ENCODE data around the gene SERPIND1. TPM values are rescaled to one million over a fixed set of nuclear protein-coding genes. Genes with fewer than 3 reads are reported as not detected.

The SERPIND1 gene
- total and polyA plus RNA-seq, 10 of the 15 experiments (the other 5 are each of a cell fraction or from before 2014, with no cell fraction given), result 0.08 to 0.85 (median 0.38) TPM; not detected in 1

- TF ChIP-seq SIX5 (IDR thresholded peaks at IDR 0.05; ENCODE audit: low read depth, low read length, severe bottlenecking), result no peak
- peak; percentile 71 for TF ChIP-seq BCL3 (IDR thresholded peaks at IDR 0.05; ENCODE audit: borderline replicate concordance, insufficient read depth, low read depth, low read length, poor library complexity, severe bottlenecking)
- TF ChIP-seq POU2F2 (IDR thresholded peaks at IDR 0.05; ENCODE audit: borderline replicate concordance, low read depth, low read length), result no peak
- TF ChIP-seq KLF5 (IDR thresholded peaks at IDR 0.05; ENCODE audit: partially characterized antibody), result no peak
- peak in 1 of 2 experiments; percentile 81; a peak in 2 of 4 replicates for TF ChIP-seq ETV6 (conservative IDR thresholded peaks at IDR 0.05 in 1 of 2, IDR thresholded peaks at IDR 0.05 in 1 of 2; ENCODE audit: borderline replicate concordance in 1 of 2, low read depth in 1 of 2)
- TF ChIP-seq IKZF1 (conservative IDR thresholded peaks at IDR 0.05), result peak; percentile 93
- TF ChIP-seq SUPT20H (IDR thresholded peaks at IDR 0.05; ENCODE audit: borderline replicate concordance, control insufficient read depth, low read depth, low read length), result no peak
- peak; percentile 97 for TF ChIP-seq TCF3 (IDR thresholded peaks at IDR 0.05; ENCODE audit: borderline replicate concordance, insufficient read depth, low read depth, low read length)
- TF ChIP-seq TAF1 (IDR thresholded peaks at IDR 0.05; ENCODE audit: borderline replicate concordance, low read depth, low read length), result no peak
- TF ChIP-seq ZNF274 (IDR thresholded peaks at IDR 0.05; ENCODE audit: insufficient read depth, insufficient read length), result no peak
- TF ChIP-seq DPF2 (IDR thresholded peaks at IDR 0.05), result peak; percentile 73; the same call in 1 of the 2 replicates
- TF ChIP-seq ATF7 (IDR thresholded peaks at IDR 0.05; ENCODE audit: low read depth), result no peak; the same call in 1 of the 2 replicates
- TF ChIP-seq PBX3 (IDR thresholded peaks at IDR 0.05; ENCODE audit: insufficient replicate concordance, low read depth, low read length), result peak; percentile 10
- TF ChIP-seq ZNF384 (IDR thresholded peaks at IDR 0.05; ENCODE audit: borderline replicate concordance, low read depth, low read length), result no peak
- 0 out of 2 replicates have a peak, but pooled peaks have one; percentile 59 for TF ChIP-seq MEF2A (IDR thresholded peaks at IDR 0.05; ENCODE audit: insufficient read depth, low read depth, low read length)
- TF ChIP-seq USF2 (IDR thresholded peaks at IDR 0.05; ENCODE audit: borderline replicate concordance, low read depth, low read length), result no peak
- no peak for TF ChIP-seq IRF5 (IDR thresholded peaks at IDR 0.05; ENCODE audit: borderline replicate concordance)
- no peak for TF ChIP-seq SIN3A (IDR thresholded peaks at IDR 0.05; ENCODE audit: low read depth, low read length)
- no peak for TF ChIP-seq USF1 (IDR thresholded peaks at IDR 0.05; ENCODE audit: borderline replicate concordance, extremely low read length, insufficient read depth, low read depth, low read length)
- peak; percentile 79 to 88; a peak in 3 of 4 replicates for TF ChIP-seq EP300 (IDR thresholded peaks at IDR 0.05; ENCODE audit: borderline replicate concordance in 1 of 2, control insufficient read depth in 1 of 2, low read depth in 2 of 2, low read length in 2 of 2)
- no peak for TF ChIP-seq RAD51 (IDR thresholded peaks at IDR 0.05)
- TF ChIP-seq RCOR1 (conservative IDR thresholded peaks at IDR 0.05; ENCODE audit: low read depth, low read length), result no peak
- TF ChIP-seq RUNX3 (IDR thresholded peaks at IDR 0.05; ENCODE audit: low read length), result peak; percentile 68
Observed at GRCh38 chr22:20748731-20749428, 25.0 kb upstream of the SERPIND1 start (continued).

Data from GM12878 (cell line).